Measurements from ENCODE around the gene MYO19.
"Not testable (repeated sequence)": the region's sequence is repeated elsewhere in the genome, so short reads cannot be mapped to it uniquely, and the experiment has no call there.

MYO19 gene

DNA sequence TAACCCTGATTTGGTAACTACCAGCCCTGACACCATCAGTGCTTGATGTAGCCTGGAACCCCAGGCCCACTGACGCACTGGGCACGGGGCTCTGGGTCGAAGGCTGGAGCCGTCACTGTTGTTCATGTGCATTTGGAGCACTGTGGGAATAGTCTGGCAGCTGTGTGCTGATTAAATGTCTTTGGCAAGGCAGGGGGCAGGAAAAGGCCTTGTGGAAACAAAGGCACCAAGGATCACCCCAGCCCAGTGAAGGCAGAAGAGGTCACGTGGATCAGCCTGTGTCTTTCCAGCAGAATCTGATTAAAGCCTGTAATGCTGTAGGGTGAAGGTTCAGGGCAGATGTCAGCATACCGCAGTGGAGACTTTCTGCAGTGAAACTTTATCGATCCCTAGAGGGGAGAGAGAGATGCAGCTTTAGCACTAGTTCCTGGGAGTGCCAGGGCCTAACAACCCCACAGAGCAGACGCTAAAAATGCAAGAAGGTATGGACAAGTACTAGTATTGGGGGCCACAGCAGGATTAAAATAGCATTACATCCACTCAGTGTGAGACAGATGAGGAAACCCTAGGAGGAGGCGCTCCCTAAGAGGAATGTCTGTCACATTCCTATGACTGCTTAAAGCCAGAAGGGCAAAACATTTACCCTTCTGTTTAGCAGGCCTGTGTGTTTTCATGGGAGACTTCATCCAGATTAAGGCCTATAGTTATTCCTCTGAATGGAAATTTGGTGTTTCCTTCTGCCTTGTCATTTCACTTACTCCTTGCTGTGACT lies 38.5 kb downstream of the MYO19 start:
- no peak for DNase-seq

DNA sequence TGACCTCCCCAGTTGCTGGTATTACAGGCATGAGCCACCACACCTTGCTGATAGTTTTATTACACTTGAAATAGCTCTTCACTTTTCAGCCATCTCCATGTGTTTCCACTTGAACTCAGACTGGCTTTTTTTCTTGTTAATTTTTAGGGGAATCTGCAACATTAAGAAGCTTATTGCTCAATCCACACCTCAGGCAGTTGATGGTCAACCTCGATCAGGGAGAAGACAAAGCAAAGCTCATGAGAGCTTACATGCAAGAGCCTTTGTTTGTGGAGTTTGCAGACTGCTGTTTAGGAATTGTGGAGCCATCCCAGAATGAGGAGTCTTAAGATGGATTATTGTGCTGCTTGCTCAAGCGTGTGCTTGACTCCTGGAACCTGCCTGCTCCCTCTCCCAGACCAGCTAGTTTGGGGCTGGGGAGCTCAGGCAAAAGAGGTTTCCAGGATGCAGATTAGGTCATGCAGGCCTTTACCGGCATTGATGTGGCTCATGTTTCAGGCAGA lies 39.5 kb downstream of the MYO19 start:
- no peak for DNase-seq

DNA sequence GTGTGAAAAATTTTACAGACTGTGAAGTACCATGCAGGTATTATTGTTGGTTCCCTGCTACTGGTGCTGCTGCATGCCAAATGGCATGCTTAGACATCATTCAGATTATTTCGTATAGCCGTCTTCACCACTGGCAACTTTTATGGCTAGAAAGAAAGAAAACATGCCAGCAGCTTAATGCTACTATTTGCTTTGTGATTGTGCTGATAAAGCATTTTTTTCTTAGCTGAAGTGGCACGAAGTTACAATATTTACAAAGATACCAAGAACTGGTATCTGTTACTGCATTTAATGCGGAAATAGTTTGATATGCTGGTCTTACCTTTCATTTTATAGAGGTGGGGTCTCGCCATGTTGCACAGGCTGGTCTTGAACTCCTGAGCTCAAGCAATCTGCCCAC lies 40.0 kb downstream of the MYO19 start:
- no peak for DNase-seq

DNA sequence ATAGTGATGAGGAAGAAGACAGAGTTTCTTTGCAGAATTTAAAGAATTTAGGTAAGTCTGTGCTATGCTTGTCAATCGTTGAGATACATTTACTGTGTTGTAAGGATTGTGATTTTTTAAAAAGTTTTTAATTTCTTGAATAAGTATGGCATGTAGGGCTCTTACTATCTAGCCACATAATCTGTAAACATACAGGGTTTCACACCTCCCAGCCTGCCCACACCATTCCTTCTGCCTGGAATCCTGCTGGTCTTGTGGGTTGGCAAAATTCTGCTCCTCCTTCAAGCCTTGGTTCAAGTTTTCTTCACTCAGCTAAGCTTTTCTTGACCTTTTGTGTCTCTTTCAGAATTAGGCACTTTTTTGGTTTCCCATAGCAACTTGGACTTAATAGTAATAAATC lies 40.7 kb downstream of the MYO19 start:
- DNase-seq, result no peak

DNA sequence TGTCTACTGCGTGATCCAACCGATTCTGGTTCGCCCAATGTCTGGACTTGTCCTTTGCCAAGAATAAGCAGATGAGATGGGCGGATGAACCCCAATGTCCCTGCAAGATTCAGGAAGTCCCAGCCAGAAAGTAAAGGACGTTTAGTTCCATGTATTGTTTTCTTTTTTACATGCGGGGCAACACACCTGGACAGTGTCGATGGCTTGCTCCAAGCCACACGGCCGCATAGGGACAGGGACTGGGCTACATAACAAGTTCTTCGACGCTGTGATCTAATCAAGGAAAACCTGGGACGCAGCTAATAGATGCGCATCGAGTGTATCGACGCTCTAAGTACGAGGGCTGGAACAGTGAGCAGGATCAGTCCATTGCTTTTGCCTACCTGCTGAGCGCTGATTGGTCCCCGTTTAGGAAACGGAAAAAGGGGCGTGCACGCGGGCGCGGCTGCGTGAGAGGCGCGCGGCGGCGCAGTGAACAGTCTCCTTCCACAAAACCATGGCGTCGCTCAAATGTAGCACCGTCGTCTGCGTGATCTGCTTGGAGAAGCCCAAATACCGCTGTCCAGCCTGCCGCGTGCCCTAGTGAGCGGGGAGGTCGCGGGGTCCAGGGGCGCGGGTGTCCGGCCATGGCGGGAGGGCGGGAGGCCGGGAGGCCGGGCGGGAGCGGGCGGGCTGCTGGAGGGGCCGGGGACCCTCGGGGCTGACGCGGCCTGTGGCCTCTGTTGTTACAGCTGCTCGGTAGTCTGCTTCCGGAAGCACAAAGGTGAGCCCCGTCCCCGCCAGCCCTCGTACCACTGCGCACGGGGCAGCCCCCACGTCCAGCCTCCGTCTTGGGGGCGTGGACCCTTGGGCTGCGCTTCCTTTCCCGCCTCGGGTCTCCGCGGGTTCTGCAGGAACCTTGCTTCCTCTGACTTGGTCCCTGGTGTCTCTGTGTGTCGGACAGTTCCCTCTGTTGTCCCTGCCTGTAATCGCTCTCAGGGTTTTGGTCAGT lies 48.2 kb downstream of the MYO19 start, which contains the start of gene ZNHIT3:
Gene ZNHIT3, plus strand, starts transcription at position 478 of the 991 bp plus-strand sequence. Its CDS starts 19 bp downstream, at position 497.
- peak; percentile 57 to 82 (median 78) for DNase-seq

DNA sequence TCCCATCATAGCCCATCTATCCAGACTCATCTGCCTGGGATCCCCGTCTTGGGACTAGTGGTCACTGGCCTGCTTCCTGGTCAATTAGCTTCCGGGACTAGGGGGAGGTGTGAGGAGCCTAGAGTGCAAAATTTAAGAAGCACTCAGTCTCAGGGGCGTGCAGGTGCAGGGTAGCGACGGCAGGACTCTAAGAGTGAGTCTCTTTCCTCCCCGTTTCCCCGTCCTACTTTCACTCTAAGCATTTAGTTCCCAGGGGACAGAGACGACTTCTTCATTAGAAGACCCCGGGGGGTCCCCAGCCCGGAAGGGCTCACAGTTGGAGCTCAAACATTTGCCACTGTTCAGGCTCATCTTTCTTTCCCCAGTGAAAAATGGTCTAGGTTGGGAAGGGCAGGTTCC lies 48.9 kb downstream of the MYO19 start:
- DNase-seq, result no peak

DNA sequence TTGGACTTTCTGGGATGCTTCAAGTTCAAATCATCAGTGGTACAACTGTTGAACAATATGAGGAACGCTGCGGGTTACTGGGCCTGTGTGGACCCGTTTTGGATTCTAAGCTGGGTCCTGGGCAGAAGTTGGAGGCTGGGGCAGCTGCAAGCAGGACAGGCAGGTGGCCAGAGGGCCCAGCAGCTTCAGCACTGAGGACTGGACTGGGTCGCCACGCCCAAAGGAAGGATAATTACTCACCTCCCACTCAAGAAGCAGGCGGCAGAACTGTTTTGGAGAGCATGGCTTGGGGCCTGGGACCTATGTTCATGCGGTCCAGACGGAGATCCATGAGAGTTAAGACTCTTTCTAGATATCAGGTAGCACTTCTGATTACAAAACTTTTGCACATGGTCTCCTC lies 49.6 kb downstream of the MYO19 start:
- DNase-seq, result no peak

DNA sequence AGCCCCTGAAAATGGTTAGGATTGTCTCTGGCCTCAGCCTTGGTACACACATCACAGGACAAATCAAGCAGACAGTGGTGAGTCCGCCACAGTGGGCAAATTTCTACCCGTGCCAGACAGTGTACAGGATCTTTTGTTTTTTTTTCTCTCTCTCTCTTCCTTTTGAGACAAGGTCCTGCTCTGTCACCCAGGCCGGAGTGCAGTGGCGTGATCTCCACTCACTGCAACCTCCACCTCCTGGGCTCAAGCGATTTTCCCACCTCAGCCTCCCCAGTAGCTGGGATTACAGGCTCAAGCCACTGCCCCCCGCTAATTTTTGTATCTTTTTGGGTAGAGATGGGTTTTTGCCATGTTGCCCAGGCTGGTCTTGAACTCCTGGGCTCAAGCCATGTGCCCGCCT lies 50.6 kb downstream of the MYO19 start:
- DNase-seq, result not testable (repeated sequence)

DNA sequence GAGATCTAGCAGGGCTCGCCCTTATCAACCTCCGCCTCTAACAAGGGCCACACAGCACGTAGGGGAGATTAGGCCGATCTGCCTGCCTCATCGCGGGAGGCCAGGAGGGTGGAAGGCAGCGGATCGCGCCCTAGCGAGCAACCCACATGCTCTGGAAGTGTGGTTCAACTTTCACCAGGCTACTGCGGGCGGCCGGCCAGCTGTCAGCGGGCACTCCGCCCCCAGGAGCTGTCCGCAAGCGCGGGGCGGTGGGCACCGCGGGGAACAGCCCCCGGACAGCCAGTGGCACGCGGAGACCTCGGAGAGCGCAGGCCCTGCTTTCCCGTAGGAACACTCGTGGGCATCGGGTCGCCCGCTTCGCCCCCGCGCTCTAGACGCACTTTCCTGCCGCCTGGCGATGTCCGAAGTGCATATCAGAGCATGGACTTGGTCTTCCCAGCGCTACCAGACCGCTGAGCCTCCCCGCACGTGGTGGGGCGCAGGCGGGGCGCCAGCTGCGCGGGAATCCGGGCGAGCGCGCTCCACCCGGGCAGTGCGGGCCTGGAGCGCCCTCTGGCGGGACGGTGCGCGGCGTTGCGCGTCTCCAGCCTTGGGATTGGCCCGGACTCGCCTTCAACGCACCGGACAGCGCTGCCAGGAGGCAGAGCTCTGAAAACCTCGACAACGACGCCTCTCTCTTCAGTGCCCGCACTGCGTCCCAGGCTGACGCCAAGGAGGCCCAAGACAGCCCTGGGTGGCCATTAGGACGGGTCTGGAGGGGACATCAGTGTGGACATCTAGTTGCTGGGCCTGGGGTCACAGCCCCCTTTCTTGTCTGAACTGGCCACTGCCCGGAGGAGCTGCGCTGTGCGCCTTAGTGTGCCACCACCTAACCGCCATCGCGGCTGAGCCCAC lies 51.8 kb downstream of the MYO19 start:
- DNase-seq, result peak; percentile 55 to 76 (median 66)

DNA sequence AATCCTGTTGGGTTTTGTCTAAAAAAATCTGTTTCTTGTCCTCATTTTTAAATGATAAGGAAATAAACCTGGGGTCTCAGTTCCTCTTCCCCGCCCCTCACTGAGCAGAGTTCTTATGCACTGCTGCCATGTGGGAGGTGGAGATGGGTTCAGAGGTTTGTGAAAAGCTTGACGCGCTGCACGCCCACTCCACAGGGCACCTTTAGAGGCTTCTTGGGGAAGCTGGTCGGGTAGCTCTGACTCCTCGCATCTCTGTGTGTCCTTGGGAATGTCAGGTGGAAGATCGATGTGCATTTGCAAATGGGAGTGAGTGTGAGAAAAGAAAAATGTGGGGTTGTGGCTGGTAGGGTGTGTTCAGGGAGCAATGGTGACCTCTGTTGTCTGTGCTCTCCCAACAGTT lies 52.8 kb downstream of the MYO19 start:
- no peak for DNase-seq

DNA sequence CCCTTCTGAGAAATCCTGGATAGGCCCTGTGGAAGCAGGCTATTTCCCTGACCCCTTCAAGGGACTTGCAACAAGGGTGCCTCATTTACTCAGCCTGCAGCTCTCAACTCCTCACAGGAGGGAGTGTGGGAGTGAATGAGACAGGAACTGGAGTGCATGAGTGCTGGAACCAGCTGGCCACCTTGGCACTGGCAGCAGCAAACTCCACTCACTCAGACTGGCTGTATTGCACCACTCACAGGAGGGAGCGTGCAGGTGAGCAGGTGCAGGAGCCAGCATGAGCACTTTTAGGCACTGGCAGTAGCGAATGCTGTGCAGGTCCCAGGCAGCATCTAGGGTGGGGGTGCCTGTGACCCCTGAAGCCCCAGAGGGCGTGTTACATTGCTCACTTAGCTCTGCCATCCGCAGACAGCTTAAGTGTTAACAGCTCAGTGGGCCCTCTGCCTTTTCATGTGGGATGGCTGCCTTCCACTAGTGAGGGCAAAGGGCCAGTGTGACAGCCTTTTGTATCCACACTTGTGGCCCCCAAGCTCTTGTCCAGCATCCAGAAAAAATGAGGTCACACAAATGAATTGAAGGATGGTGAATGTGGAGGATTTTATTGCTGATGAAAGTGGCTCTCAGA lies 59.2 kb downstream of the MYO19 start:
- no peak for DNase-seq

DNA sequence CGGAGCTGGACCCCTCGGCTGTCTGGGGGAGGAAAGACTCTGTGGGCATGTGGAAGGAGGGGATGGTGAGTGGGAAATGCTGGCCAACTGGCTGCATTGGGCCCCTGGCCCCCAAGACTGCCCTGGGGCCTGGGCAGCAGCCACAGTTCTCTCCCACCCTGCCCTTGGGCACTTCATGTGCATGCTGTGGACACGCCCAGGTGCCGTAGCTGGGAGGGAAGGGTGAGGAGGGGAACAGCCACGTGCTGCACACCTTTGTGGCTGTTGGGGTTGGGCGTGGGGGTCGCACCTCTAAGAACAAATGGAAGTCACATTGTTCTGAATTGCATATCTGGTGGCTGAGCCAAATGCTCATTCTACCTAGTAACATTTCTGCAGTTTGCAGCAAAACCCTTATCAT lies 60.1 kb downstream of the MYO19 start:
- no peak for DNase-seq

DNA sequence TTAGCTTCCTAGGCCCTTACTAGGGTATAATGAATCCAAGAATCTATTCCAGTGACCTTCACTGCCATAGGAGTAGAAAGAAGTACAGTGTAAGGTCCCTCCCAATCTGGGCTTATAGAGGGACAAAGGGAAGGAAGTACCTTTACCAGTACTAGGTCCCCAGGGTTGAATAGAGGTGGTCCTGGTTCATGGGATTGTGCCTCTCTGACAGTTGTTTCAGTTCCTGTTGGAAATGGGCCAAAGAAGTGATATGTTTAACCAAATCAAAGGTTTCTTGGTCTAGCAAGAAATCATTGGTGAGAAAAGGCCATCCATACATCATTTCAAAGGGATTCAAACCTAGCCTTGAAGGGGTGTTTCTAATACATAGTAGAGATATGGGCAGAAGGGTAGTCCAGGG lies 64.2 kb downstream of the MYO19 start:
- no peak for DNase-seq

DNA sequence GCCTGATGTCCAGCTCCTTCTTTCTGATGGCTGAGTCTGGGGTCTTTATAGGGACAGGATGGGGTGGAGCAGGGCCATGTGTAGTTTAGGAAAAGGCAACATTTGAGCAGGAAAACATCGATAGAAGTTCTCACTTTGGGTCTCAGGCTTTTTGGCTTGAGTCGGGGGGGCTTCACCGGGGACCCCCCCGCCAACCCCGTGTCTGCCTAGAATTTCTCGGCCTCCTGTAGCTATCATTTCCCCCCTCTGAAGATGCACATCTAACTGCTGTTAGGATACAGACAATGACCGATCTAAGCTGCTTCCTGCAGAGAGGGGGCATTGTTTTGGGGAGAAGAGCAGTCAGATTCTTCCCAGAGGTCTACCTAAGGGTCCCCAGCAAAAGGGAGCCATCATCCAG lies 64.9 kb downstream of the MYO19 start:
- no peak for DNase-seq

DNA sequence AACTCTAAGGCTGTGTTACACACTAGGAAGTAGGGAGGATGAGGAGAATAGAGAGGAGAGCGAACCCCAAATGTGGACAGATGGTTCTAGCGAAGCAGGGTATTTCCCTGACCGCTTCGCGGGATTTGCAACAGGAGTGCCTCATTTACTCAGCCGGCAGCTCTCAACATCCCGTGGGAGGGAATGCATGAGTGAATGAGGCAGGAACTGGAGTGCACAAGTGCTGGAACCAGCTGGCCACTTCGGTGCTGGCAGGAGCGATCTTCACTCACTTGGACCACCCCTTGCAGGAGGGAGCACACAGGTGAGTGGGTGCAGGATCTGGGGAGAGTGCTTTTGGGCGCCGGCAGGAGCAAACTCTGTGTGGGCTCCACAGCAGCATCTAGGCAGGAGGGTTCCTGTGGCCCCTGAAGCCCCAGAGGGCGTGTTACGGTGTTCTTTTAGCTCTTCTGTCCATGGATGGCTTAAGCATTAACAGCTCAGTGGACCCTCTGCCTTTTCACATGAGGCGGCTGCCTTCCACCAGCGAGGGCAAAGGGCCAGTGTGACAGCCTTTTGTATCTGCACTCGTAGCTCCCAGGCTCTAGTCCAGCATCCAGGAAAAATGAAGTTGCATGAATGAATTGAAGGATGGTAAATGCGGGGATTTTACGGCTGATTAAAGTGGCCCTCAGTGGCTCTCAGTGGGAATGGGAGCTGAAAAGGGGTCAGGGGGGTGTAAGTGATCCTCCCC lies 65.6 kb downstream of the MYO19 start:
- DNase-seq, result no peak

DNA sequence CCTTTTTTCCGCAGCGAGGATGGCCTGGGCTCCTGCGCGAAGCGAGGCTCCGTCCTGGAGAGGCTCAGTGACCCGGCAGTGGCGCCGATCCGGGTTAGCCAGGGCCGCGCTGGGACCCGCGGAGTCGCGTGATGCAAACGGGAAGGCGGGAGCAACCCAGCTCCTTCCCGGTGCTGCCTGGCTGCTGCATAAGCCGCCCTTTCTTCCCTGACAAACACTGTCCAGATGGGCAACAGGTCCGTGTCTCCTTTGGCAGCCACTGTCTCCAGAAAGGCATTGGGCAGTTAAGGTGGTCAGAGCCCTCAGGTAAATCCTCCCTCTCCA lies 69.9 kb downstream of the MYO19 start:
- no peak for DNase-seq

DNA sequence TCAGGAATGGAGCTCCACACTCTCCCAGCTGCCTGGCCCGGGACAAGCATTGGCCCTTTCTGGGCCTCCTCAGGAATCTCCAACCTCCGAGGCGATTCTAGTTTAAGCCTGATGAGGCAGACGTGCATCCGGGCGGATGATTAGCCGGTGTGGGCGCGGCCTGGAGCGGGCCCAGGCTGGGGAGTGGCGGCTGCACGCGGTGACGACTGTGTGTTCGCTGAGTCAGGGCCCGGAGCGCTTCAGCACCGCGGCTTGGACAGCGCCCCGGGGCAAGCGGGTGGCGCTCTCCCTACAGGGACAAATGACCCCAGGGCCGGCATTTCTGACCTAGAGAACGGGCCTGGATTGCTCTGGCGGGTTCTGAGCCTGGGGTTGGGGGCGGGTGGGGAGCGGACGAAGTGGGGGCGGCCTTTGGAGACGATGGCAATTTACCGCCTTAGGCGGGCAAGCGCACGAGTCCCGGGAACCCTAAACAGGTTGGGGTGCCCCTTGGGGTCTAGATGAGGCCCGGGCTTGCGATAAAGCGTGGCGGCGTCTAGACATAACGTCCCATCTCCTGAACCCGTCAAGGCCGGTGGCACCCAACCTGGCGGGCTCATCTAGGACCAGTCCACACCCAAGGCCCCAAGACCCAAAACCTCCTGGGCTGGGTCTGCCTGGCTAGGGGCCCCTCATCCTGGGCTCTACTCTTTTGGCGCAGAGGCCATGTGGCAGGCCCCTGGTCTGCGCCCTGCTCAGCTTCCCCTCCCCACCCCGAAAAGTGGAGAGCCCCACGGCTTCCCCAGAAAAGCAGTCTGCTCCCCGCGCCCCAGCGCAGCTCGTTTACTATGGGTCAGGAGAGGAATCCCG lies 70.5 kb downstream of the MYO19 start:
- peak in 2 of 4 experiments; percentile 6 to 13 for DNase-seq

DNA sequence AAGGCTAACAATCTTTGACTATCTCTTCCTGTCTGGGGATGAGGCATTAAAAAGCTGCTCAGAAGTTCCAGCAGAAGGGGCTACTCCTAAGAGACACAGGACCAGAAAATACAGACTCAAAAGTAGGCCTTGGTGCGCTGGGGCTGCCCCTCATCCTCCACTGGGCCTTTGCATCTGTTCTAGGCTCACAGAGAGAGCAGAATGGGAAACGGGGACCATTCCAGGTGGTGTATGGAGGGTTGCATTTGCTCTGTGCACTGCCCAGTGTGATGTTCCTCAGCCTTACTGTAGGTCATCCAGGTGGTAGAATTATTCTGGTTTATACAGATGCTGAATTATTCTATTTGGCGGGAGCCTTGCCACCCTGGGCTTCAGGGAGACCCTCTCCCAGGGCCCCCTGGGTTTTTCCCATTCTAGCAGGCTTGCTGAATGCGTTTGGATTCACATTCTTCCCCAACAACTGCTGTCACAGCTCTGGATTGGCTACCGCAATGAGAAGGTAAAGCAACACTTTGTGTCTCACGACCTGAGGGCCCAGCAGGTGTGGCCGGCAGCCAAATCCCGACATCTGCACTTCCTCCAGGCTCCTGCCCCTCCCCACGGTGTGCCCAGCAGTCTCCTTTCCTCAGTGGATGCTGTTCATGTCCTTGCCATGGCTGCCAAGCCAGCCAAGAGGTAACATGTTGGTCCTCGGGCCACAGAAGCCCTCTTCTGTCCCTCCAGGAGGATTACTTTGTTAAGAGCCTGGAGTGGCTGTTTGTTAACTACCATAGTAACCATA lies 73.1 kb downstream of the MYO19 start:
- DNase-seq, result no peak

DNA sequence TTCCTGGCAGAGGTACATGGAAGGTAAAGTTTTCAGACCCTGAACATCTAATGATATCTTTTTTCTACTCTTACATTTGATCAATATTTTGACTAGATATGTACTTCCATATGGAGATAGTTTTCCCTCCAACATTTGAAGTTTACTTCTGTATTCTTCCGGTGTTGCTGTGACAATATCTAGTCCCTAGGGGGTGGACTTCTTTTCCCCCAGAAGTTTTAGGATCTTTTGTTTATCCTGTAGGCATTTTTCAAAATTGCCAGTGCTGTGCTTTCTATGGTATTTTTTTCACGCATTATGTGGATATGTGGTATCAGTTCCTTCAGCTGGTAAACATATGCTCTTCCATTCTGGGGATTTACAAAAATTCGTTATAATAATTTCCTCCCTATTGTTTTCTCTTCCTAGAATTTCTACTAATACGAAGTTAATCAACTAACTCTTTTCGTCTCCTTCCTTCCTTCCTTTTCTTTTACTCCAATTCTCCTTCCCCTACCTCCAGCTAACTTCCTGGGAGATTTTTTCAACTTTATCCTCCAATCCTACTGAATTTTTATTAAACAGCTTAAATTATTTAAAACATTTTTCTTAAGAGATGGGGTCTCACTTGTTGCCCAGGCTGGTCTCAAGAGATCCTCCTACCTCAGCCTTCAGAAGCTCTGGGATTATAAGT lies 74.3 kb downstream of the MYO19 start:
- DNase-seq, result no peak

Measured in activated naive CD4-positive, alpha-beta T cell (primary cell).